HG03521 (cell line): ENCODE data around the gene ADH1B.
"Not testable (repeated sequence)": the region's sequence is repeated elsewhere in the genome, so short reads cannot be mapped to it uniquely, and the experiment has no call there.

Experiments used
- ATAC-seq: cut with Tn5 transposase; IDR thresholded peaks from one replicate; pipeline ENCODE4 v1.9.1; 2021; ENCODE audit warnings: mild to moderate bottlenecking, moderate library complexity; ENCODE audit not compliant: unreplicated experiment

ADH1B gene

GRCh38 chr4:99321241-99322191 is at the start of gene ADH1B:
Gene ADH1B, minus strand, starts transcription at chr4:99321401. Its CDS starts 70 bp downstream, at chr4:99321331.
- no peak for ATAC-seq

GRCh38 chr4:99367817-99368216 is 46.6 kb upstream of the ADH1B start:
- ATAC-seq, result not testable (repeated sequence)

GRCh38 chr4:99366491-99366890 is 45.3 kb upstream of the ADH1B start:
- no peak for ATAC-seq

GRCh38 chr4:99362768-99363167 is 41.6 kb upstream of the ADH1B start:
- no peak for ATAC-seq

- no peak for ATAC-seq
These were observed 40.7 kb upstream of the ADH1B start for GRCh38 chr4:99361899-99362275.

- ATAC-seq, result no peak
These were observed 40.2 kb upstream of the ADH1B start for GRCh38 chr4:99361268-99361898.

- ATAC-seq, result no peak
These were observed 38.4 kb upstream of the ADH1B start for GRCh38 chr4:99359480-99360204.

GRCh38 chr4:99357948-99358347 is 36.7 kb upstream of the ADH1B start:
- ATAC-seq, result no peak

GRCh38 chr4:99356992-99357391 is 35.8 kb upstream of the ADH1B start:
- ATAC-seq, result peak; percentile 71

- ATAC-seq, result not testable (repeated sequence)
These were observed 34.9 kb upstream of the ADH1B start for GRCh38 chr4:99356149-99356548.

GRCh38 chr4:99352602-99353537 is 31.7 kb upstream of the ADH1B start, which contains the start of gene ADH1C:
Gene ADH1C, minus strand, starts transcription at chr4:99352746. Its CDS starts 71 bp downstream, at chr4:99352675.
- ATAC-seq, result no peak

- no peak for ATAC-seq
These were observed 30.3 kb upstream of the ADH1B start for GRCh38 chr4:99351487-99351886.

- no peak for ATAC-seq
These were observed 28.1 kb upstream of the ADH1B start for GRCh38 chr4:99349338-99349737.

- not testable (repeated sequence) for ATAC-seq
These were observed 21.4 kb upstream of the ADH1B start for GRCh38 chr4:99342624-99343023.

GRCh38 chr4:99341426-99341825 is 20.2 kb upstream of the ADH1B start:
- ATAC-seq, result no peak

GRCh38 chr4:99339172-99339571 is 18.0 kb upstream of the ADH1B start:
- no peak for ATAC-seq

GRCh38 chr4:99336553-99336952 is 15.4 kb upstream of the ADH1B start:
- ATAC-seq, result no peak

- no peak for ATAC-seq
These were observed 13.7 kb upstream of the ADH1B start for GRCh38 chr4:99334880-99335279.

GRCh38 chr4:99330648-99331047 is 9.4 kb upstream of the ADH1B start:
- no peak for ATAC-seq

GRCh38 chr4:99329876-99330275 is 8.7 kb upstream of the ADH1B start:
- ATAC-seq, result no peak
